Smooth muscle cell (in vitro differentiated cells): Measurements from ENCODE around the gene ITPR2. TPM values are rescaled to one million over a fixed set of nuclear protein-coding genes. Genes with fewer than 3 reads are reported as not detected.

Source experiments
- DNase-seq: peaks from one replicate; lab custom pipeline; 2025; ENCODE audit not compliant: unreplicated experiment; lab: John Stamatoyannopoulos, UW
- H2AFZ ChIP-seq: fragments of 200-600 bp; sonication (generic); 2 replicates; pipeline ENCODE4 v1.6.0; 2016; ENCODE audit warnings: antibody characterized with exemption, low read depth, mild to moderate bottlenecking
- H3F3A ChIP-seq: fragments of 200-600 bp; sonication (generic); 2 replicates; pipeline ENCODE4 v1.6.0; 2017; ENCODE audit warnings: antibody characterized with exemption, low read depth
- H3K27ac ChIP-seq: fragments of 200-600 bp; sonication (generic); 2 replicates; pipeline ENCODE4 v1.5.1; 2016; ENCODE audit warnings: low read depth, mild to moderate bottlenecking
- H3K27me3 ChIP-seq: fragments of 200-600 bp; sonication (generic); 2 replicates; pipeline ENCODE4 v1.6.1; 2016; ENCODE audit warnings: low read depth, mild to moderate bottlenecking
- H3K36me3 ChIP-seq: fragments of 200-600 bp; sonication (generic); 2 replicates; pipeline ENCODE4 v1.5.1; 2016; ENCODE audit warnings: low read depth
- H3K4me1 ChIP-seq: fragments of 200-600 bp; sonication (generic); 2 replicates; pipeline ENCODE4 v1.5.1; 2016; ENCODE audit warnings: low read depth
- H3K4me2 ChIP-seq: fragments of 200-600 bp; sonication (generic); 2 replicates; pipeline ENCODE4 v1.6.0; 2016; ENCODE audit warnings: mild to moderate bottlenecking
- H3K4me3 ChIP-seq: fragments of 200-600 bp; sonication (generic); 2 replicates; pipeline ENCODE4 v1.5.1; 2016; ENCODE audit warnings: mild to moderate bottlenecking
- H3K79me2 ChIP-seq: fragments of 200-600 bp; sonication (generic); 2 replicates; pipeline ENCODE4 v1.6.0; 2016; ENCODE audit warnings: low read depth, mild to moderate bottlenecking
- H3K9ac ChIP-seq: fragments of 200-600 bp; sonication (generic); 2 replicates; pipeline ENCODE4 v1.6.0; 2016; ENCODE audit warnings: low read depth
- H3K9me3 ChIP-seq: fragments of 200-600 bp; sonication (generic); replicated peaks from 2 replicates; pipeline ENCODE4 v1.5.1; 2016; ENCODE audit warnings: low read depth
- H4K20me1 ChIP-seq: fragments of 200-600 bp; sonication (generic); 2 replicates; pipeline ENCODE4 v1.6.0; 2016; ENCODE audit warnings: low read depth
- CTCF ChIP-seq: fragments of 200-600 bp; sonication (generic); IDR thresholded peaks from 2 replicates; pipeline ENCODE4 v1.5.1; 2017; ENCODE audit warnings: borderline replicate concordance, mild to moderate bottlenecking, antibody characterized with exemption; ENCODE audit not compliant: insufficient read depth, poor library complexity, severe bottlenecking
- WGBS: methylation state at CpG from one replicate; pipeline ENCODE4 v1.1.7; 2016; ENCODE audit warnings: low lambda C conversion rate; 5-methylcytosine and 5-hydroxymethylcytosine counted together
- polyA plus RNA-seq: library from polyadenylated mRNA; unstranded; fragments of >200 nt; fragmentation: Nextera tagmentation; extraction: Ambion mirVana; gene quantifications from 2 replicates; pipeline ENCODE4 v1.2.1, GENCODE V29; 2016
- total RNA-seq: library from RNA; depleted of rRNA; stranded (reverse); fragments of >200 nt; gene quantifications from 2 replicates; pipeline ENCODE4 v1.2.3, GENCODE V29; 2014

The ITPR2 gene
- total and polyA plus RNA-seq, 2 experiments from 2014 or later = 6.8 to 17.4 TPM

GRCh38 chr12:26373606-26374495, 459.1 kb downstream of the ITPR2 start:
- H3F3A ChIP-seq = no peaks in the 10 kb centered on the region
- WGBS = 85% methylated on average over 7 of the region's 7 CpGs

GRCh38 chr12:26372866-26373265, 460.1 kb downstream of the ITPR2 start:
- Histone ChIP-seq H2AFZ (no peak overlapping the region), H3K4me1 (peaks cover 6% of the 10 kb centered on the region), H4K20me1 (no peaks in the 10 kb centered on the region), H3K9me3 (no peaks in the 10 kb centered on the region), H3K27me3 (no peaks in the 10 kb centered on the region), H3F3A (no peaks in the 10 kb centered on the region), H3K36me3 (no peaks in the 10 kb centered on the region), H3K79me2 (no peaks in the 10 kb centered on the region), H3K9ac (no peak overlapping the region), H3K4me3 (no peak overlapping the region), H3K27ac (no peak overlapping the region), H3K4me2 (no peak overlapping the region)
- 88% methylated on average over 6 of the region's 6 CpGs for WGBS
- no peak for TF ChIP-seq CTCF
- DNase-seq = no peak

More at GRCh38 chr12:26373606-26374495, 459.1 kb downstream of the ITPR2 start:
- DNase-seq = no peak
- H3K4me1 ChIP-seq = peaks cover 6% of the 10 kb centered on the region
- peak overlapping the region; percentile 3 for H3K9ac ChIP-seq
- H3K79me2 ChIP-seq = no peaks in the 10 kb centered on the region
- no peaks in the 10 kb centered on the region for H4K20me1 ChIP-seq
- TF ChIP-seq CTCF = no peak
- no peaks in the 10 kb centered on the region for H3K36me3 ChIP-seq
- no peak overlapping the region for H2AFZ ChIP-seq
- no peak overlapping the region for H3K4me3 ChIP-seq
- H3K27me3 ChIP-seq = no peaks in the 10 kb centered on the region
- no peaks in the 10 kb centered on the region for H3K9me3 ChIP-seq
- peak overlapping the region; percentile 58 for H3K27ac ChIP-seq
- no peak overlapping the region for H3K4me2 ChIP-seq

- H3K79me2 ChIP-seq = no peaks in the 10 kb centered on the region
- H3K9me3 ChIP-seq = no peaks in the 10 kb centered on the region
- no peak overlapping the region for H2AFZ ChIP-seq
- H3F3A ChIP-seq = no peaks in the 10 kb centered on the region
- no peak overlapping the region for H3K4me2 ChIP-seq
- DNase-seq = no peak
- no peaks in the 10 kb centered on the region for H3K36me3 ChIP-seq
- no peak for TF ChIP-seq CTCF
- peak overlapping the region; percentile 59 for H3K27ac ChIP-seq
- H3K27me3 ChIP-seq = no peaks in the 10 kb centered on the region
- no peaks in the 10 kb centered on the region for H4K20me1 ChIP-seq
- no peak overlapping the region for H3K9ac ChIP-seq
- 86% methylated on average over 2 of the region's 2 CpGs for WGBS
- H3K4me3 ChIP-seq = no peak overlapping the region
- H3K4me1 ChIP-seq = peaks cover 6% of the 10 kb centered on the region
These were observed 462.9 kb downstream of the ITPR2 start for GRCh38 chr12:26370098-26370497.
